Glomerular endothelial cell (primary cell): ENCODE results near the gene DTX4. TPM values are rescaled to one million over a fixed set of nuclear protein-coding genes. Genes with fewer than 3 reads are reported as not detected.

Experiments
- DNase-seq: peaks from one replicate; pipeline ENCODE4 v3.0.0-alpha.2; 2011; ENCODE audit warnings: low read depth, low spot score; ENCODE audit errors: extremely low read depth
- total RNA-seq: library from RNA; depleted of rRNA; stranded (reverse); fragments of >200 nt; gene quantifications from 2 replicates; pipeline ENCODE4 v1.2.3, GENCODE V29; 2015

The DTX4 gene
- total RNA-seq, 1 donor from 2014 or later: 1.2 TPM

DNA sequence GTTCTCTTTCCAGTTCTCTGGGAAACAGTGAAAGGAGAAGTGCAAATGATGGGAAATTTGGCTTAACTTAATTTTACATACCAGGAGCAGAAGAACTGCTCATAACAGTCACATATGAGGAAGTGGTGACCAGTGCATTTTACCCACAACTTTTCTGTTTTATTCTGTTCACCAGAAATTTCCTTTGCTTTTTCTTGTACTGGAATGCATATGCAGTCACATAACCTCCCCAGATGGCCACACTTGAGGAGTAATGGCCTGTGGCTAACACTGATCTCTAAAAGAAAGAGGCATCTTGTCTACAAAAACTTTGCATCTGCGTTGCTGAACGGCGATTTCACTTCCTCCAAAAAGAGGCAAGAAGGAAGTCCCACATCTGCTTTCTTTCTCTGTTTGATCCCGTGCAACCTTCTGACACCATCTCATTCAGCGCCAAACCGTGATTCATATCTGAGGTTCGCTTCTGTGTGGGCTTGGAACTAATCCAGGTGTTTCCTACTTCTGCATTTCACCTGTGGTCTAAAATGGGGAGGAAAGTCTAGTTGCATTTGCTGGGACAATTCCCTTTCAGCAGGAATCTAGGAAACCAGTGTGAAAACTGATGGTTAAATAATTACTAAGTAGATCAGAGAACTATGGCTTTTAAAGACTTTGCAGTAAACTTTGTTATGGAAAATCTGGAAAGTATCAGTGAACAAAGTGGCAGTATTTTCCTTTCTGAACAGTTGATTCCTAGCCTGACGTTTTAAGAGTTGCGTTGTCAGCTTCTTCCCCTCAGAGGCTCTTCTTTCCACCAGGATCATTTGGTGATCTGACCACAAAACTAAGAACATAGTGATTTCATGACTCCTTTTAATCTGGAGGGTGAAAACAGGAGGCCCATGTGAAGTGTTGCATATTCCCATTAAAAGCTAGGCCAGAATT lies 45.0 kb downstream of the DTX4 start:
- no peak for DNase-seq

DNA sequence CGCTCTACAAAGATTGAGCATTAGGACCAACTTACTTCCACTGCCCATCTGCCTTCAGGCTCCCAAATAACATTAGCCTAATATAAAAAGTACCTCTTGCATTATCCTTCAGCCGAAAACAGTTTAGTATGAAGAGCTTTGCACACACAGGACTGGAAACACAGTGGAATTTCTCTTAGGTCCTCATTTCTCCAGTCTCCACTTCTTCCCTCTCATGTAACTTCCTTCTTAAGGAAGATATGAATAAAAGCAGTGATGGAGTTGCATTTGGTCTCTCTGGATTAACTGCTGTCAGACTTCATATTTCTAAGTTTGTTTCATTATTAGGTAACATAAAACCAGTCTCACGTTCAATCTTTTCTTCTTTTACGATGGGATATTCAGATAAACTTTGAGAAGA lies 46.4 kb downstream of the DTX4 start:
- DNase-seq: no peak

DNA sequence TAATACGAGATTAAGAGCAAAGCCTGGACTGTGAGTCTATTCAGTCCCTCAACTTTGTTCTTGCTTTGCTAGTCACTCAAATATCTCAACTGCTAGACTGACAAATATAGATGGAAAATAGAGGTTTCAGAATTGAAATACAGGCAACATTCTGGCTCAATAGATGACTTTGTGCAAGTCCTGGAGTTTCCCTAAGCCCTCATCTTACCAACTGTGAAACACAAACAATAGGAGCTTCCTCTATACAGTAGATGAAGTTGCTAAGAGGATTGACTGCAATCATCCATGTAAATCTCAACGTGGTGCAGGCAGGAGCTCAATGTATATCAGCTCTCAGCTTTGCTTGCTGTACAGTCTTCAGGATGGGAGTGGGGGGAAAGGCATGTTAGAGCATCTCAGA lies 47.0 kb downstream of the DTX4 start:
- no peak for DNase-seq

DNA sequence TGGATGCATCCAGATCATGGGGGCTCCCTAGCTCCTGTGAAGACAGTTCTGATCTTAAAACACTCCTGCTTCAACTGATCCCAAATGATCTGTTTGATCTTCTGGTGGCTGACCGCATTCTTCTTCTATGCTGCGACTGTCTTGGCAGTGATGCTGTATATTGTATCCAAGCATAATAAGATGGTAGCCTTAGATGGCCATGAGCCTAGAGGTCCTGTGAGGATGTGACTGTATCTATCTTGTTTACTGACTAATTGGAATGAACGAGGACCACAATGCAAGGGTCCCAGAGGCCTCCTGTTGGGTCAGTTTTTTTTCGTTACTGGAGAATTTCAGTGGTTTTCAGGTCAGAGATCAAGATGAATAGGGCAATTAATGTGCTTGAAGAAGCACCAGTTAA lies 47.9 kb downstream of the DTX4 start:
- no peak for DNase-seq

DNA sequence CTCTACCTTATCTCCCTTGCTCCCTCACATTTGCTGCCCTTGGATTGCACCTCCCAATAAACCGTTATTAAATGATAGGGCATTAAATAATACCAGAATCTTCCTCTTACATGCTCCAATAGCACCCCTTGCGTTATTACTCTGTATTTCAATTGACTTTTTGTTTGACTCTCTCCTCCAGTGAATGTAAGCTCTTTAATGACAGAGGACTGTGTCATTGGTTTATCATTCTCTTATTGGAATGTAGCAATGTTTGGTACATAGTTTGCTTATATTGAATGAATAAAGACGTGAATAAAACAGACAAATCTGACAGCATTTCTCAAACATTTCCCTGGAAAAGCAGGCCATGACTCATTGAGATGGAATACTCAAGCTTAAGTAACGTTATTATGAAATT lies 49.5 kb downstream of the DTX4 start:
- DNase-seq: no peak

DNA sequence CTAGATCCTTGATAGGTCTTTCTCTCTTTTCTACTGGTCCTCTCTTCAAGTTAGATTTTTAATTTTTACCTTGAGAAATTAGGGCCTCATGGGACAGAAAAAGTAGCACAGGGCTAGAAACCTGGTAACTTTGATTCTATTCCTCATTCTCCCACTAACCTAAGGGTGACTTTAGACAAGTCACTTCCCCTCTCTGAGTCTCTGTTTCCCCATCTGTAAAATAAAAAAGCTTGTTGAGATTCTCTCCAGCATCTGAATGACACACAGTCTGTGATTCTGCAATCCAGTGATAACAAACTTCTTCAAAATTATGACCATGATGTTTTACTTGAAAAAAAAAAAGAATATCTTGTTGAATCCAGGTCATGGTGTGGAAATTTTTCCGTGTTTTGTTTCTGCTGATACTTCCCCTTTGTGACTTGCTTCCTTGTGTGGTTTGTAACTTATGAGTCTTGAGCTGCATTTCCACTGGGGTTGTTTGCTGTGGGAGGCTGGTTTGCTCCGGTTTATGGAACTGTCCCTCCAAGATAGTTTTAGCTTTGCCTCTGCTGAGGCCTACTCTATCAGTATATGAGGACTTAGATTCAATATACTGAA lies 50.6 kb downstream of the DTX4 start:
- no peak for DNase-seq

DNA sequence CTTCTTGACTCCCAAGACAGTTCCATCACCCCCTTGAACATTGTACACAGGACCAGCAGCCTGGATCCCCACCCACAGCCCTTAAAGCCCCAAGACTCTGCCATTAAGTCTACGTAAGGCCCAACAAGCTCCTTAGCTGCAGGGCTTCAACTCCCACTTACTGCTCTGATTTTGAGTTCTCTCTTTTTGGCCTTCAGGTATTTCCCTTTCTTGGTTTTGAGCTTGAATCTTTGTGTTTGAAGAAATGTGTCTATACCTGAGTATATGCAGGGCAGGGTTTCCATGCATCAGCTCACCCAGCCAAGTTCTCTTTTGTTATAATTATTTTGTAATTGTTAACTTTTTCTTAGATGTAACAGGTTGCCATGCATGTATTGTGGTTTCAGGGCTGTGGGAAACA lies 51.2 kb downstream of the DTX4 start:
- no peak for DNase-seq

DNA sequence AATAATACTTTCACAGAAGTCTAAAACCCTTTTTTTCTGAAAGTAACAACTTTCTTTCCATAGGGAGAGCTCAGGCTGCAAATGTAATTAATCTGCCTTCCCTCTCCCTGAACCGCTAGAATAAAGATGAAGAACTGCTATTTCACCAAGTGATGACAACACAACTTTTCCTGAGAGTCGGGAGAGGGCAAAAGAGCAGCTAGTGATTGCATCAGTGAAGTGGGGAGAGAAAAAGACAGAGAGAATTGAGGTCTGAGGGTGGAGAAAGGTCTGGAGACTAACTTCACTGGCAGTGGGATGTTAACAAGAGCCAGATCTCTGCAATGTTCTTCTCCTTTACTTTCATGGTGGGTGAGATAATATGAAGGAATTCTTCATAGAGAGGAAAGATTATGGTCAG lies 51.7 kb downstream of the DTX4 start:
- DNase-seq: no peak

DNA sequence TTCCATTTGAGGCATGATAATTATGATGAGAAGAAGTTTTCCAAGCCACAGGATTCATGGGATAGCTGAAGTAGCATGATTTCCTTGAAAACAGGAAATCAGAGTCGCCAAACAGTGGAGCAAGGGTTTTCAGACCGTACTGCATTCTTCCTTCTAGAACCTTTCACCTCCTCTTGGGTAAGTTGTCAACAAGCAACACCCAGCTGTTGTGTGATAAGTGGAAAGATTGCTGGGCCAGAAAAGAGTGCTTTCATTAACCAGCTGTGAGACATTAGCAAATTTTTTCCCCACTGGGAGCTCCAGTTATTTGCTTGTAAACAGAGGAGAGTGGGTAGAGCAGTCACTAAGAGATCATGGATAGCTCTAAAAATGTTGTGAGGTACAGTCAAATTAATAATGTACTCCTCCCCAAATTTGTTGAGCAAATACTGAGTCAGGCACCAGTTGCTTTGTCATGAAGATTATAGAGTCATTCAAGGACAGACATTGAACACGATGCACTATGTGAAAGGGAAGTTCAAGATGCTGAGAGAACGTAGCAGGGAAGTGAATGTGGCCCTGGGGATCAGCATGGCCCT lies 52.5 kb downstream of the DTX4 start:
- DNase-seq: no peak

DNA sequence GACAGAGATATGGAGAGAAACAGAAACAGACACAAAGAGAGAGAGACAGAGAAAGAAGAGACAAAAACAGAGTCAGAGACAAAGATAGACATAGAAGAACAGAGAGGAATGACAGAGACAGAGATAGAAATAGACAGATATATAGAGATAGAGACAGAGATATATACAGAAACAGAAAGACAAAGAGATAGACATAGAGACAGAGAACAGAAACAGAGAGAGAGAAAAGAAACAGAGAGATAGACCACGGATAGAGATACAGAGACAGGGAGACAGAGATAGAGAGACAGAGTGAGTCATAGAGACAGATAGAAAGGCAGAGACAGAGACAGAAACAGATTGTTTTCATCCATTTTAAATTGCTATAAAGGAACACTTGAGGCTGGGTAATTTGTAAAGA lies 53.1 kb downstream of the DTX4 start:
- no peak for DNase-seq

DNA sequence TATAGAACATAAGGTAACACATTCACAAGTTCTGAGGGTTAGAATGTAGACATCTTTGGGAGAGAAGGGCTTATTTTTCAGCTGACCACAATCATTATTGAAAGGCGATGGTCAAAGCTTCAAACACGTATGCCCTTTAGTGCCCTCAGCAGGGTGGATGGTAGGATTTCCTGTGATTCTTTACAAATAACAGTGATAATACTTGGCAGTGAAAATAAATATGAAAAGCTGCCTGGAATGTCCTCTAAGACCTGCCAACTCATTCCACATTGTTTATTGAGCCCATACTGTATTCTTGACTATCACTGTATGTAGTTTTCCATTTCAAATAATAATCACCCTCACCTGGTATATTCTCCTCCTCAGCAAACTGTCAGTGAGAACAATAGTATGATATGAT lies 54.5 kb downstream of the DTX4 start:
- no peak for DNase-seq

DNA sequence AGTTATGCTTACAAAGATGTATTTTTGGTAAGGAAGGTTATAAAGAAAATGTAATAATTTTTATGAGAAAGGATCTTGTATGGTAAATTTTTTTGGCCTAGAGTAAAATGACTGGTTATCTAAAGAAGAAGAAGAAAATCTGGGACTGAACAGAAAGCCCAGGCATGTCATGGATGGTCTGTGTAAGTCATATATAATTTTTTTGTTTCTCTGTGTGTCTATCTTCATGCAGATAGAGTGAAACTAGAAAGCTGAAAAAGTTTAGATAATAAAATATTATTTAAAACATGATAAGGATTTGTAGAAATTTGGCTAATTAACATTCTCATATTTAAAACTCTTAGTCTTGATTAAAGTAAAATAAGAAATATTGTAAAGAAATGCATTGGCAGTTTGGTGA lies 68.4 kb downstream of the DTX4 start:
- DNase-seq: no peak

DNA sequence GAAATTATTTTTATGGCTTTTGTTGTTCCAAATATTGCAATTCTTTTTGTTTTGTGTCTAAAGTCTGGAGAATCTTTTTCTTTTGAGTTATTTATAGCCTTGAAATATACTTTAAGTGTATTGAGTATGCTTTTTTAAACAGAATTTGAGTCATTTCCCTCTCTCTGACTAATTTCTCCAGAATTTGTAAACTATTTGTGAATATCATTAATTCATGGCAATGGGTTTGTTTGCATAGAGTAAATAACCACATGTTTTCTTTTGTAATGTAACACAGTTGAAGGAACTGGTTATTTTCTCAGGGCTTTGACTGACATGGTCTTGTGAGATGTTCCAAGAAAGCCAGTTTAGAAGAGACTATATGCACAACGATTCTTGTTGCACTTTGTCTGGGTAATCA lies 71.7 kb downstream of the DTX4 start:
- DNase-seq: no peak

DNA sequence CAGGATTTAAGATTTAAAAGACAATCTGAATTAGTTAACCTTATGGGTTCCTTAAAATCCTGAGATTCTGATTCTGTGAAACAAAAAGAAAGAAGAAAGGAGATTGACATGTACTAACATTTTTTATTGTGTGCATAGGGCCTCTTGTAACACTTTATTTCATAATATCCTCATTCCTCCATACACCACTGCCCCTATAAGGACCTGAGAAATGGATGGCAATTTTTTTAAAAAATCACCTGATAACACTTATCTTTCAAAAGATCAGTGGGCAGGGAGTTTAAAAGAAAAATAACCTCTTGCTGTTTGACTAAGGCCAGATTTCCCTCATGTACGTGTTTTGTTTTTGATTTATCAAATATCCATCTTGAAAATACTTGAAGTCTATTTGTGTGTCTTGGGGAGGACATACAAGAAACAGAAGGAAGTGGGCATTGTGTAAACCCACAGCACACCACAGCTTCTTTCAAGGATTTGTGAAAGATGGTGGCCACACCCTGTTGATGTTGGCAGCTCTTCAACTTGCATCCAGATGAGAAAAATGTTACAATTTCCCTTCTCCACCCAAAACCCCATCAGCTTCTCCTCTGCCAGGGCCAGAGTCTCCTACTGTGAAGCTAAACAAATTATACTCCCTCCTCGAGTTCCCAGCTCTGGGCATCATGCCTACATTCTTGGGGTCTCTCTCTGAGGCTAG lies 75.7 kb downstream of the DTX4 start:
- DNase-seq: no peak

DNA sequence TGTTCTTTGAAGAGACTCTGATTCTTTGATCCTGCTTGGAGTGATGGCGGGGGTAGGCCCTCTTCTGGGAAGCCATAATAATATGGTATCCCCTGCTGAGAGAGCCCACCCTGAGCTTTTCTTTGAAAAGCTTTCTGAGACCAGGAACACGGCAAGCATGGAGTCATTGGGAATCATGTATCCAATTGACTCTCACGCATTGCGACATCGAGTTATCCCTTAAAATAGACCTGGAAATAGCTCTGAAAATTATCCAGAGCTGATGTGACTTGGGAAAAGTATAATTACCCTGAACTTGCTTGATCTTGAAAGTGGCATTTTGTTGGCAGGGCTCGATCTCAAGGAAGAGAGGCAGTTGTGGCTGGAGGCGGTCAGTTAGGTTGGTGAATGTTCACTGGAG lies 77.6 kb downstream of the DTX4 start:
- DNase-seq: no peak

DNA sequence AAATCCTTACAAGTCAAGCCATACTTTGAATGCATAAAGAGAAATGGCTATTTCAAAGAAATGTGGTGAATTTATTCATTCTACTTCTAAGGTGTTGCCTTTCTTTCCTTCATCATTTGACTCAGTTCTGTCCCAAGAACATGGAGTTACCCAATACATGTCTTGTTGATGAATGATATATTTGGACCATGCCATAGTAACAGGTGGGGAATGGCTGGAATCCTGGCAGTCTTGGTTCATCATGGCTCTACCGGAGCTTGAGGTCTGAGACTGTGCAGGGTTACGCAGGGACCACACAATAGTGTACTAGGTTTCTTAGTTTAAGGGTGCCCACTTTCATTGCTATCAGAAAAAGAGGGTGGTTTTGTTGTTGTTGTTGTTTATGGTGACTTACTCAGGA lies 81.1 kb downstream of the DTX4 start:
- DNase-seq: no peak

DNA sequence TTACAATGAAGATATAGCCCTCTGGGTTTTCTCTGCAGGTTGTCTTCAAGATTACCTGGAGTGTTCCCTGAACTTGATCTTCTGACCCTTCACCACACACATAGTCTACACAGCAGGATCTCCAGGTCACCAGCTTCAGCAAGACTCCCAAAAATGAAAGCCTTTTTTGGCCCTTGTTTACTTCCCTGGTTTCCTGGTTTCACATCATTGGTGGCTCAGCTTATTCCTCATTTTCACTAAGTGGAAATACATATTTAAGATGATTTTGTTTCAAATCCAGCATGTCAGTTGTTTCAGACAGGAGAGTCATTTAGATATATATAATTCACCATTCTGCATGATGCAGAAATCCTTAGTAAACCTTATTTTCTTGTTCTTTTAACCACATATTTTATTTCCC lies 82.4 kb downstream of the DTX4 start:
- no peak for DNase-seq

DNA sequence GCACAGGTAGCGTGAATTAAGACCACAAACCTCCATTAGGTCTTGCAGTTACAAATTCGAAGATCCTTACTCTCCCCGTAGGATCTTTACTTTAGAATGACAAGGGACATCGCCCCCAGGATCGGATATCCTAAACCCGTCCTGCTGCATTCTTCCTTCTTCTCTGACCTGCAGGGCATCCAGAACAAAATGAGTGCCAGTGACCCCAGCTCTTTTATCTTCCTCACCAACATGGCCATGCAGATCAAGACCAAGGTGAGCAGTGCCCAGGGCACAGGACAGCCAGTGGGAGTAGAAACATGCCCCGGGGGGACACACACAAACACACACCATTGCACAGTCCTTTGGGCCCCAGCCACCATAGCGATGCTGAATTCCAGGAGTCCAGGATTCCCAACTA lies 83.3 kb downstream of the DTX4 start:
- no peak for DNase-seq
